ENCODE measurements around the gene PUM2. TPM values are rescaled to one million over a fixed set of nuclear protein-coding genes. Genes with fewer than 3 reads are reported as not detected.

The PUM2 gene
- total RNA-seq, 1 donor from 2014 or later: 69.8 TPM

- no peak overlapping the region for H3K4me3 ChIP-seq
- H3K9me3 ChIP-seq (replicated peaks): peaks cover 8% of the 10 kb centered on the region
- H3K36me3 ChIP-seq: no peaks in the 10 kb centered on the region
- no peak for DNase-seq
- H3K27me3 ChIP-seq (ENCODE audit: low read depth): no peaks in the 10 kb centered on the region
- intact Hi-C loops (cut with micrococcal nuclease): no loop called here
- no peak for TF ChIP-seq CTCF (IDR thresholded peaks at IDR 0.05; ENCODE audit: borderline replicate concordance)
- H3K27ac ChIP-seq (replicated peaks): no peak overlapping the region
- H3K4me1 ChIP-seq: peaks cover 62% of the 10 kb centered on the region
Measured at GRCh38 chr2:20333738-20334137, 16.9 kb downstream of the PUM2 start.

- no peaks in the 10 kb centered on the region for H3K27me3 ChIP-seq (ENCODE audit: low read depth)
- intact Hi-C loops (cut with micrococcal nuclease): no loop called here
- no peak overlapping the region for H3K4me3 ChIP-seq
- H3K36me3 ChIP-seq: peaks cover 3% of the 10 kb centered on the region
- H3K4me1 ChIP-seq: peaks cover 60% of the 10 kb centered on the region
- TF ChIP-seq CTCF (IDR thresholded peaks at IDR 0.05; ENCODE audit: borderline replicate concordance): no peak
- peaks cover 8% of the 10 kb centered on the region for H3K9me3 ChIP-seq (replicated peaks)
- no peak for DNase-seq
- no peak overlapping the region for H3K27ac ChIP-seq (replicated peaks)
Measured at GRCh38 chr2:20330192-20330591, 20.5 kb downstream of the PUM2 start.

- no peak overlapping the region for H3K4me3 ChIP-seq
- peaks cover 16% of the 10 kb centered on the region for H3K36me3 ChIP-seq
- TF ChIP-seq CTCF (IDR thresholded peaks at IDR 0.05; ENCODE audit: borderline replicate concordance): no peak
- DNase-seq: no peak
- H3K27ac ChIP-seq (replicated peaks): no peak overlapping the region
- no peaks in the 10 kb centered on the region for H3K27me3 ChIP-seq (ENCODE audit: low read depth)
- peaks cover 64% of the 10 kb centered on the region for H3K4me1 ChIP-seq
- intact Hi-C loops (cut with micrococcal nuclease): no loop called here
- H3K9me3 ChIP-seq (replicated peaks): peaks cover 8% of the 10 kb centered on the region
Measured at GRCh38 chr2:20327370-20327769, 23.3 kb downstream of the PUM2 start.

- H3K27me3 ChIP-seq (ENCODE audit: low read depth): no peaks in the 10 kb centered on the region
- H3K4me3 ChIP-seq: no peak overlapping the region
- peaks cover 71% of the 10 kb centered on the region for H3K4me1 ChIP-seq
- H3K9me3 ChIP-seq (replicated peaks): peaks cover 7% of the 10 kb centered on the region
- H3K36me3 ChIP-seq: peaks cover 25% of the 10 kb centered on the region
- H3K27ac ChIP-seq (replicated peaks): no peak overlapping the region
- intact Hi-C loops (cut with micrococcal nuclease): no loop called here
- DNase-seq: no peak
- peak; percentile 78 for TF ChIP-seq CTCF (IDR thresholded peaks at IDR 0.05; ENCODE audit: borderline replicate concordance)
Measured at GRCh38 chr2:20326163-20326780, 24.4 kb downstream of the PUM2 start.

GRCh38 chr2:20322527-20323300 is 27.9 kb downstream of the PUM2 start:
- Histone ChIP-seq H3K36me3 (peaks cover 34% of the 10 kb centered on the region), H3K4me1 (peaks cover 69% of the 10 kb centered on the region), H3K4me3 (no peak overlapping the region), H3K27me3 (ENCODE audit: low read depth) (no peaks in the 10 kb centered on the region), H3K27ac (replicated peaks) (no peak overlapping the region), H3K9me3 (replicated peaks) (no peaks in the 10 kb centered on the region)
- intact Hi-C loops (cut with micrococcal nuclease): no loop called here
- TF ChIP-seq CTCF (IDR thresholded peaks at IDR 0.05; ENCODE audit: borderline replicate concordance): no peak
- DNase-seq: no peak

All from left ventricle myocardium inferior (tissue), 1 donor.